Keratinocyte (primary cell): ENCODE results near the gene DEFB126. TPM values are rescaled to one million over a fixed set of nuclear protein-coding genes. Genes with fewer than 3 reads are reported as not detected.

Source experiments
- DNase-seq: peaks from one replicate; pipeline ENCODE4 v3.0.0-alpha.2; 2011; ENCODE audit warnings: low read depth, missing footprints, low spot score
- FAIRE-seq: peaks from 2 replicates; lab custom pipeline; 2011; peaks lifted over from hg19 to GRCh38; lab: Jason Lieb, UNC
- H2AFZ ChIP-seq: 2 replicates; pipeline ENCODE4 v1.6.0; 2012; ENCODE audit warnings: low read length, control low read depth, inconsistent platforms; ENCODE audit not compliant: control insufficient read depth
- H3K27ac ChIP-seq: 2 replicates; pipeline ENCODE4 v1.5.1; 2011; ENCODE audit warnings: low read length; ENCODE audit not compliant: control insufficient read depth, insufficient read depth
- H3K27me3 ChIP-seq: 3 replicates; pipeline ENCODE4 v1.6.0; 2011; ENCODE audit warnings: low read length; ENCODE audit not compliant: control insufficient read depth, insufficient read depth; ENCODE audit errors: extremely low read depth
- H3K36me3 ChIP-seq, 2 experiments: 2 replicates in 1 of 2; 3 replicates in 1 of 2; pipeline ENCODE4 v1.5.1; 2011; ENCODE audit warnings: low read length in 2 of 2, mild to moderate bottlenecking in 1 of 2; ENCODE audit not compliant: control insufficient read depth in 2 of 2, insufficient read depth in 2 of 2; ENCODE audit errors: extremely low read depth in 1 of 2
- H3K4me1 ChIP-seq: 3 replicates; pipeline ENCODE4 v1.5.1; 2011; ENCODE audit warnings: low read length; ENCODE audit not compliant: control insufficient read depth, insufficient read depth; ENCODE audit errors: extremely low read depth
- H3K4me2 ChIP-seq: 3 replicates; pipeline ENCODE4 v1.6.0; 2011; ENCODE audit warnings: low read depth, low read length; ENCODE audit not compliant: control insufficient read depth, insufficient read depth; ENCODE audit errors: extremely low read depth
- H3K4me3 ChIP-seq, 3 experiments: fragments of 200-600 bp in 1 of 3; sonication (generic) in 1 of 3; 2 replicates in 2 of 3; 3 replicates in 1 of 3; pipeline ENCODE4 v1.5.1; 2011 to 2016; ENCODE audit warnings: low read length in 3 of 3, mild to moderate bottlenecking in 3 of 3, control low read depth in 2 of 3, inconsistent platforms in 1 of 3, low read depth in 1 of 3, mixed read lengths in 1 of 3, mixed run types in 1 of 3, moderate library complexity in 1 of 3; ENCODE audit not compliant: control insufficient read depth in 2 of 3, insufficient read depth in 2 of 3; ENCODE audit errors: extremely low read depth in 1 of 3
- H3K79me2 ChIP-seq: 2 replicates; pipeline ENCODE4 v1.6.0; 2012; ENCODE audit warnings: low read length; ENCODE audit not compliant: control insufficient read depth, insufficient read depth
- H3K9ac ChIP-seq: 3 replicates; pipeline ENCODE4 v1.6.0; 2011; ENCODE audit warnings: low read length; ENCODE audit not compliant: control insufficient read depth, insufficient read depth; ENCODE audit errors: extremely low read depth
- H3K9me1 ChIP-seq: 3 replicates; pipeline ENCODE4 v1.6.0; 2011; ENCODE audit warnings: low read length; ENCODE audit not compliant: control insufficient read depth, insufficient read depth; ENCODE audit errors: extremely low read depth
- H3K9me3 ChIP-seq: 2 replicates; pipeline ENCODE4 v1.5.1; 2012; ENCODE audit warnings: low read depth, low read length; ENCODE audit not compliant: control insufficient read depth
- H4K20me1 ChIP-seq: 3 replicates; pipeline ENCODE4 v1.6.0; 2011; ENCODE audit warnings: low read length; ENCODE audit not compliant: control insufficient read depth, insufficient read depth; ENCODE audit errors: extremely low read depth
- EZH2 ChIP-seq: IDR thresholded peaks from one replicate; pipeline ENCODE4 v1.6.1; 2012; ENCODE audit warnings: inconsistent platforms, mild to moderate bottlenecking, low read length, moderate library complexity
- dilution Hi-C: fragments of 300-500 bp; cut with MboI; formaldehyde crosslinking; loops from one replicate; pipeline ENCODE4 v1.7.0; 2020; ENCODE audit warnings: low sequenced_read_pairs; ENCODE audit not compliant: extremely low pct_ligation_motif_present
- polyA plus RNA-seq, 5 experiments: library from polyadenylated mRNA; depleted of rRNA in 3 of 5; stranded (reverse) in 3 of 5; stranded (forward) in 1 of 5; unstranded in 1 of 5; fragments of >200 nt; gene quantifications; 1 replicate in 1 of 5; 2 replicates in 3 of 5; 3 replicates in 1 of 5; pipeline versions ENCODE4 v1.2.1 to v1.2.3, GENCODE V29; 2011 to 2012; ENCODE audit warnings: missing spikeins in 2 of 5, low read depth in 1 of 5, low replicate concordance in 1 of 5
- TF ChIP-seq, protein P1 (sequence below), 3 experiments: IDR thresholded peaks in 1 of 3; conservative IDR thresholded peaks in 1 of 3; optimal IDR thresholded peaks in 1 of 3; 2 replicates in 2 of 3; 3 replicates in 1 of 3; pipeline versions ENCODE3 to v1.5.1; 2011; ENCODE audit warnings: low read length in 3 of 3, mild to moderate bottlenecking in 3 of 3, moderate library complexity in 2 of 3, control low read depth in 1 of 3, inconsistent platforms in 1 of 3; ENCODE audit not compliant: insufficient read depth in 2 of 3; ENCODE audit errors: extremely low read depth in 1 of 3

Gene DEFB126
- polyA plus RNA-seq, 1 donor (not counting 4 experiments of a cell fraction or from before 2014, with no cell fraction given), result not detected

DNA sequence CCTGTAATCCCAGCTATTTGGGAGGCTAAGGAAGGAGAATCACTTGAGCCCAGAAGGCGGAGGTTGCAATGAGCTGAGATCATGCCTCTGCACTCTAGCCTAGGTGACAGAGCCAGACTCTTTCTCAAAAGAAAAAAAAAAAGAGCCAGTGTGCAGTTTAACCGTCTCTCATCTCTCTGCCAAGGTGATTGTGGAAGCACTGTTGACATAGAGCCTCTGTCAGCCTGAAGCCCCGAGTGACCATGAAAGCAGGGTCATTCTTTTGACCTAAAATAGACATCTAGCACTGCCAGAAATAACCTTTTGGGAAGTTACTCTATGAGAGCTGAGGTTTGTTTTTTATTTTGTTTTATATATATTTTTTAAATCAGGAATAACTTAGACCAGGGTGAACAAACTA is 22.2 kb downstream of the DEFB126 start:
- dilution Hi-C loops, result no loop called here
- Histone ChIP-seq H3K4me3 (no peak overlapping the region), H3K4me1 (no peaks in the 10 kb centered on the region), H3K9ac (no peak overlapping the region), H4K20me1 (no peaks in the 10 kb centered on the region), H3K4me2 (no peak overlapping the region), H3K9me3 (no peaks in the 10 kb centered on the region), H3K9me1 (no peaks in the 10 kb centered on the region), H3K27ac (no peak overlapping the region), H3K36me3 (no peaks in the 10 kb centered on the region), H2AFZ (no peak overlapping the region), H3K27me3 (peaks cover 2% of the 10 kb centered on the region), H3K79me2 (no peaks in the 10 kb centered on the region)
- DNase-seq (no peak), FAIRE-seq (no peak)
- no peak for TF ChIP-seq EZH2
- TF ChIP-seq, protein P1, sequence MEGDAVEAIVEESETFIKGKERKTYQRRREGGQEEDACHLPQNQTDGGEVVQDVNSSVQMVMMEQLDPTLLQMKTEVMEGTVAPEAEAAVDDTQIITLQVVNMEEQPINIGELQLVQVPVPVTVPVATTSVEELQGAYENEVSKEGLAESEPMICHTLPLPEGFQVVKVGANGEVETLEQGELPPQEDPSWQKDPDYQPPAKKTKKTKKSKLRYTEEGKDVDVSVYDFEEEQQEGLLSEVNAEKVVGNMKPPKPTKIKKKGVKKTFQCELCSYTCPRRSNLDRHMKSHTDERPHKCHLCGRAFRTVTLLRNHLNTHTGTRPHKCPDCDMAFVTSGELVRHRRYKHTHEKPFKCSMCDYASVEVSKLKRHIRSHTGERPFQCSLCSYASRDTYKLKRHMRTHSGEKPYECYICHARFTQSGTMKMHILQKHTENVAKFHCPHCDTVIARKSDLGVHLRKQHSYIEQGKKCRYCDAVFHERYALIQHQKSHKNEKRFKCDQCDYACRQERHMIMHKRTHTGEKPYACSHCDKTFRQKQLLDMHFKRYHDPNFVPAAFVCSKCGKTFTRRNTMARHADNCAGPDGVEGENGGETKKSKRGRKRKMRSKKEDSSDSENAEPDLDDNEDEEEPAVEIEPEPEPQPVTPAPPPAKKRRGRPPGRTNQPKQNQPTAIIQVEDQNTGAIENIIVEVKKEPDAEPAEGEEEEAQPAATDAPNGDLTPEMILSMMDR (optimal IDR thresholded peaks at IDR 0.05 in 1 of 3, IDR thresholded peaks at IDR 0.05 in 1 of 3, conservative IDR thresholded peaks at IDR 0.05 in 1 of 3; ENCODE audit: extremely low read depth in 1 of 3, insufficient read depth in 2 of 3, low read length in 3 of 3), result no peak

DNA sequence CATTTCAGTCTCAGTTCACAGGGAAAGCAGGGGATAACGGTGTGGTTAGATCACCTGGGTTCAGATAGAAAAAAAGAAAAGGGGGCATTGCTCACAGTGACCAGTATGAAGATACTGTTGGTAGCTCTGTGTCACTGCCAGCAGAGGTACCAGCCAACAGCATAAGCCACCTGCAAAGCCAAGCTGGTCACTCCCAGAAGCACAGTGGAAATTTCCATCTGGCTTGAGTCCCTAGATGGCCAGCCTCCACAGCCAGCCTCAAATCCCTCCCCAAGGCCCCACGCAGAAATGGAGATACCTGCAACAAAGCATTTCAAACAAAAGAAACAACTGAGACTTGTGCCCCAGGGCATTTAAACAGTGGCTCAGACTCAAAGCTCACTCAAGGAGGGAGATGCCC is 26.5 kb downstream of the DEFB126 start:
- dilution Hi-C loops, result no loop called here
- FAIRE-seq, result no peak
- Histone ChIP-seq H4K20me1 (no peaks in the 10 kb centered on the region), H3K4me2 (no peak overlapping the region), H2AFZ (no peak overlapping the region), H3K4me3 (no peak overlapping the region), H3K9me1 (no peaks in the 10 kb centered on the region), H3K36me3 (no peaks in the 10 kb centered on the region), H3K27ac (no peak overlapping the region), H3K4me1 (no peaks in the 10 kb centered on the region), H3K9me3 (no peaks in the 10 kb centered on the region), H3K79me2 (no peaks in the 10 kb centered on the region), H3K27me3 (peaks cover 2% of the 10 kb centered on the region), H3K9ac (no peak overlapping the region)
- no peak for TF ChIP-seq EZH2
- TF ChIP-seq, protein P1 (optimal IDR thresholded peaks at IDR 0.05 in 1 of 3, IDR thresholded peaks at IDR 0.05 in 1 of 3, conservative IDR thresholded peaks at IDR 0.05 in 1 of 3; ENCODE audit: extremely low read depth in 1 of 3, insufficient read depth in 2 of 3, low read length in 3 of 3), result no peak
- DNase-seq, result no peak
